WTC11 (cell line): Measurements from ENCODE around the gene NAV3. TPM values are rescaled to one million over a fixed set of nuclear protein-coding genes. Genes with fewer than 3 reads are reported as not detected.

Experiments
- ATAC-seq: fragments of 200-7000 bp; cut with Tn5 transposase; 2 replicates; pipeline ENCODE4 v1.10.0; 2021; ENCODE audit warnings: mild to moderate bottlenecking, moderate library complexity
- CTCF ChIA-PET: fragments of 300-600 bp; sonication (Branson Sonifier 250); formaldehyde crosslinking; loops from one replicate; lab custom pipeline; 2021; ENCODE audit warnings: antibody characterized with exemption; lab: Charles Lee
- POLR2A ChIA-PET: fragments of 350-600 bp; sonication (Branson Sonifier 250); formaldehyde crosslinking; loops from one replicate; lab custom pipeline; 2021; ENCODE audit warnings: antibody characterized with exemption; lab: Charles Lee
- DNase-seq: peaks from one replicate; pipeline ENCODE4 v3.0.0; 2021; ENCODE audit warnings: low spot score
- H3K27ac Mint-ChIP-seq: 2 replicates; pipeline ENCODE4 v1.8.0; 2021; ENCODE audit warnings: mixed read lengths
- H3K27me3 Mint-ChIP-seq: 2 replicates; pipeline ENCODE4 v1.8.0; 2021; ENCODE audit warnings: low read depth, mild to moderate bottlenecking, moderate library complexity, mixed read lengths
- H3K36me3 Mint-ChIP-seq: 2 replicates; pipeline ENCODE4 v1.8.0; 2021; ENCODE audit warnings: mixed read lengths
- H3K4me1 Mint-ChIP-seq: 2 replicates; pipeline ENCODE4 v1.8.0; 2022; ENCODE audit warnings: mixed read lengths
- H3K4me3 Mint-ChIP-seq: 2 replicates; pipeline ENCODE4 v1.8.0; 2021; ENCODE audit warnings: mild to moderate bottlenecking, moderate library complexity, mixed read lengths
- H3K9me3 Mint-ChIP-seq: 2 replicates; pipeline ENCODE4 v1.8.0; 2021; ENCODE audit warnings: mixed read lengths
- CREM ChIP-seq: sonication (generic); formaldehyde crosslinking; IDR thresholded peaks from 2 replicates; pipeline ENCODE4 v1.8.1; 2022; ENCODE audit warnings: mild to moderate bottlenecking, missing genetic modification reagents, moderate library complexity
- KAT7 ChIP-seq: sonication (generic); formaldehyde crosslinking; IDR thresholded peaks from 2 replicates; pipeline ENCODE4 v1.8.1; 2023; ENCODE audit warnings: missing genetic modification reagents, mild to moderate bottlenecking, borderline replicate concordance
- MAX ChIP-seq: sonication (generic); formaldehyde crosslinking; IDR thresholded peaks from 2 replicates; pipeline ENCODE4 v1.8.0; 2022; ENCODE audit warnings: mild to moderate bottlenecking, missing genetic modification reagents
- MLX ChIP-seq: sonication (generic); formaldehyde crosslinking; IDR thresholded peaks from 2 replicates; pipeline ENCODE4 v1.8.1; 2023; ENCODE audit warnings: mild to moderate bottlenecking, missing genetic modification reagents, moderate library complexity
- OVOL2 ChIP-seq: fragments of 250-450 bp; sonication (Bioruptor Pico); IDR thresholded peaks from 2 replicates; pipeline ENCODE4 v1.9.0; 2021; ENCODE audit warnings: mild to moderate bottlenecking, borderline replicate concordance
- PRDM15 ChIP-seq: sonication (generic); formaldehyde crosslinking; IDR thresholded peaks from 2 replicates; pipeline ENCODE4 v1.8.0; 2022; ENCODE audit warnings: missing genetic modification reagents
- RORB ChIP-seq: fragments of 250-450 bp; sonication (Bioruptor Pico); IDR thresholded peaks from 2 replicates; pipeline ENCODE4 v1.9.0; 2021; ENCODE audit warnings: mild to moderate bottlenecking
- SMAD3 ChIP-seq: sonication (generic); formaldehyde crosslinking; IDR thresholded peaks from 2 replicates; pipeline ENCODE4 v1.8.0; 2022; ENCODE audit warnings: missing genetic modification reagents, mild to moderate bottlenecking, borderline replicate concordance
- SOX15 ChIP-seq: fragments of 250-450 bp; sonication (Bioruptor Pico); IDR thresholded peaks from 2 replicates; pipeline ENCODE4 v1.9.0; 2021; ENCODE audit warnings: mild to moderate bottlenecking
- TCF7 ChIP-seq: sonication (generic); formaldehyde crosslinking; IDR thresholded peaks from 2 replicates; pipeline ENCODE4 v1.8.0; 2022; ENCODE audit warnings: mild to moderate bottlenecking, low read depth, missing genetic modification reagents, moderate library complexity
- ZBTB43 ChIP-seq: sonication (generic); formaldehyde crosslinking; IDR thresholded peaks from 2 replicates; pipeline ENCODE4 v1.8.1; 2023; ENCODE audit warnings: mild to moderate bottlenecking, missing genetic modification reagents
- ZNF219 ChIP-seq: sonication (generic); formaldehyde crosslinking; IDR thresholded peaks from 2 replicates; pipeline ENCODE4 v1.8.0; 2023; ENCODE audit warnings: missing genetic modification reagents, mild to moderate bottlenecking, borderline replicate concordance
- ZNF232 ChIP-seq: sonication (generic); formaldehyde crosslinking; IDR thresholded peaks from 2 replicates; pipeline ENCODE4 v1.8.0; 2022; ENCODE audit warnings: mild to moderate bottlenecking, missing genetic modification reagents
- ZNF317 ChIP-seq: sonication (generic); formaldehyde crosslinking; IDR thresholded peaks from 2 replicates; pipeline ENCODE4 v1.8.1; 2023; ENCODE audit warnings: low read depth, mild to moderate bottlenecking, moderate library complexity, missing genetic modification reagents, borderline replicate concordance
- total RNA-seq: library from RNA; stranded (reverse); gene quantifications from 3 replicates; pipeline ENCODE4 v1.2.3, GENCODE V29; 2021
- TF ChIP-seq, protein P1 (sequence below): sonication (generic); formaldehyde crosslinking; IDR thresholded peaks from 2 replicates; pipeline ENCODE4 v1.8.1; 2023; ENCODE audit warnings: mild to moderate bottlenecking, missing genetic modification reagents, borderline replicate concordance
- TF ChIP-seq, protein P2 (sequence below): sonication (generic); formaldehyde crosslinking; IDR thresholded peaks from 2 replicates; pipeline ENCODE4 v1.8.0; 2023; ENCODE audit warnings: missing genetic modification reagents, mild to moderate bottlenecking, borderline replicate concordance
- TF ChIP-seq, protein P3 (sequence below): sonication (generic); formaldehyde crosslinking; IDR thresholded peaks from 2 replicates; pipeline ENCODE4 v1.8.1; 2022; ENCODE audit warnings: missing genetic modification reagents, borderline replicate concordance

The NAV3 gene
- total RNA-seq, 1 experiment from 2014 or later: 3.3 TPM

- peaks cover 9% of the 10 kb centered on the region for H3K4me1 Mint-ChIP-seq
- ChIA-PET POLR2A (no interaction called here), CTCF (interaction anchor here (1.3 to 2.5 kb wide), 4 partner anchors 15 to 291 kb away, joined by 3 to 11 read pairs (median 4); no protein-coding TSS in a partner anchor)
- TF ChIP-seq SMAD3 (CRISPR knock-in tag): no peak
- no peak for TF ChIP-seq ZNF219 (CRISPR knock-in tag)
- no peak for TF ChIP-seq PRDM15 (CRISPR knock-in tag)
- TF ChIP-seq KAT7: no peak
- no peak for TF ChIP-seq CREM (CRISPR knock-in tag)
- no peak for TF ChIP-seq OVOL2 (CRISPR knock-in tag)
- no peak for TF ChIP-seq ZNF232 (CRISPR knock-in tag)
- TF ChIP-seq MAX (CRISPR knock-in tag): no peak
- no peak for TF ChIP-seq SOX15
- no peak for TF ChIP-seq TCF7 (CRISPR knock-in tag)
- no peak for TF ChIP-seq ZNF317 (CRISPR knock-in tag)
- TF ChIP-seq, protein P1, sequence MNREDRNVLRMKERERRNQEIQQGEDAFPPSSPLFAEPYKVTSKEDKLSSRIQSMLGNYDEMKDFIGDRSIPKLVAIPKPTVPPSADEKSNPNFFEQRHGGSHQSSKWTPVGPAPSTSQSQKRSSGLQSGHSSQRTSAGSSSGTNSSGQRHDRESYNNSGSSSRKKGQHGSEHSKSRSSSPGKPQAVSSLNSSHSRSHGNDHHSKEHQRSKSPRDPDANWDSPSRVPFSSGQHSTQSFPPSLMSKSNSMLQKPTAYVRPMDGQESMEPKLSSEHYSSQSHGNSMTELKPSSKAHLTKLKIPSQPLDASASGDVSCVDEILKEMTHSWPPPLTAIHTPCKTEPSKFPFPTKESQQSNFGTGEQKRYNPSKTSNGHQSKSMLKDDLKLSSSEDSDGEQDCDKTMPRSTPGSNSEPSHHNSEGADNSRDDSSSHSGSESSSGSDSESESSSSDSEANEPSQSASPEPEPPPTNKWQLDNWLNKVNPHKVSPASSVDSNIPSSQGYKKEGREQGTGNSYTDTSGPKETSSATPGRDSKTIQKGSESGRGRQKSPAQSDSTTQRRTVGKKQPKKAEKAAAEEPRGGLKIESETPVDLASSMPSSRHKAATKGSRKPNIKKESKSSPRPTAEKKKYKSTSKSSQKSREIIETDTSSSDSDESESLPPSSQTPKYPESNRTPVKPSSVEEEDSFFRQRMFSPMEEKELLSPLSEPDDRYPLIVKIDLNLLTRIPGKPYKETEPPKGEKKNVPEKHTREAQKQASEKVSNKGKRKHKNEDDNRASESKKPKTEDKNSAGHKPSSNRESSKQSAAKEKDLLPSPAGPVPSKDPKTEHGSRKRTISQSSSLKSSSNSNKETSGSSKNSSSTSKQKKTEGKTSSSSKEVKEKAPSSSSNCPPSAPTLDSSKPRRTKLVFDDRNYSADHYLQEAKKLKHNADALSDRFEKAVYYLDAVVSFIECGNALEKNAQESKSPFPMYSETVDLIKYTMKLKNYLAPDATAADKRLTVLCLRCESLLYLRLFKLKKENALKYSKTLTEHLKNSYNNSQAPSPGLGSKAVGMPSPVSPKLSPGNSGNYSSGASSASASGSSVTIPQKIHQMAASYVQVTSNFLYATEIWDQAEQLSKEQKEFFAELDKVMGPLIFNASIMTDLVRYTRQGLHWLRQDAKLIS (CRISPR knock-in tag): no peak
- TF ChIP-seq, protein P2, sequence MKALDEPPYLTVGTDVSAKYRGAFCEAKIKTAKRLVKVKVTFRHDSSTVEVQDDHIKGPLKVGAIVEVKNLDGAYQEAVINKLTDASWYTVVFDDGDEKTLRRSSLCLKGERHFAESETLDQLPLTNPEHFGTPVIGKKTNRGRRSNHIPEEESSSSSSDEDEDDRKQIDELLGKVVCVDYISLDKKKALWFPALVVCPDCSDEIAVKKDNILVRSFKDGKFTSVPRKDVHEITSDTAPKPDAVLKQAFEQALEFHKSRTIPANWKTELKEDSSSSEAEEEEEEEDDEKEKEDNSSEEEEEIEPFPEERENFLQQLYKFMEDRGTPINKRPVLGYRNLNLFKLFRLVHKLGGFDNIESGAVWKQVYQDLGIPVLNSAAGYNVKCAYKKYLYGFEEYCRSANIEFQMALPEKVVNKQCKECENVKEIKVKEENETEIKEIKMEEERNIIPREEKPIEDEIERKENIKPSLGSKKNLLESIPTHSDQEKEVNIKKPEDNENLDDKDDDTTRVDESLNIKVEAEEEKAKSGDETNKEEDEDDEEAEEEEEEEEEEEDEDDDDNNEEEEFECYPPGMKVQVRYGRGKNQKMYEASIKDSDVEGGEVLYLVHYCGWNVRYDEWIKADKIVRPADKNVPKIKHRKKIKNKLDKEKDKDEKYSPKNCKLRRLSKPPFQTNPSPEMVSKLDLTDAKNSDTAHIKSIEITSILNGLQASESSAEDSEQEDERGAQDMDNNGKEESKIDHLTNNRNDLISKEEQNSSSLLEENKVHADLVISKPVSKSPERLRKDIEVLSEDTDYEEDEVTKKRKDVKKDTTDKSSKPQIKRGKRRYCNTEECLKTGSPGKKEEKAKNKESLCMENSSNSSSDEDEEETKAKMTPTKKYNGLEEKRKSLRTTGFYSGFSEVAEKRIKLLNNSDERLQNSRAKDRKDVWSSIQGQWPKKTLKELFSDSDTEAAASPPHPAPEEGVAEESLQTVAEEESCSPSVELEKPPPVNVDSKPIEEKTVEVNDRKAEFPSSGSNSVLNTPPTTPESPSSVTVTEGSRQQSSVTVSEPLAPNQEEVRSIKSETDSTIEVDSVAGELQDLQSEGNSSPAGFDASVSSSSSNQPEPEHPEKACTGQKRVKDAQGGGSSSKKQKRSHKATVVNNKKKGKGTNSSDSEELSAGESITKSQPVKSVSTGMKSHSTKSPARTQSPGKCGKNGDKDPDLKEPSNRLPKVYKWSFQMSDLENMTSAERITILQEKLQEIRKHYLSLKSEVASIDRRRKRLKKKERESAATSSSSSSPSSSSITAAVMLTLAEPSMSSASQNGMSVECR (CRISPR knock-in tag): no peak
- TF ChIP-seq RORB (CRISPR knock-in tag): no peak
- TF ChIP-seq ZBTB43 (CRISPR knock-in tag): no peak
- TF ChIP-seq, protein P3, sequence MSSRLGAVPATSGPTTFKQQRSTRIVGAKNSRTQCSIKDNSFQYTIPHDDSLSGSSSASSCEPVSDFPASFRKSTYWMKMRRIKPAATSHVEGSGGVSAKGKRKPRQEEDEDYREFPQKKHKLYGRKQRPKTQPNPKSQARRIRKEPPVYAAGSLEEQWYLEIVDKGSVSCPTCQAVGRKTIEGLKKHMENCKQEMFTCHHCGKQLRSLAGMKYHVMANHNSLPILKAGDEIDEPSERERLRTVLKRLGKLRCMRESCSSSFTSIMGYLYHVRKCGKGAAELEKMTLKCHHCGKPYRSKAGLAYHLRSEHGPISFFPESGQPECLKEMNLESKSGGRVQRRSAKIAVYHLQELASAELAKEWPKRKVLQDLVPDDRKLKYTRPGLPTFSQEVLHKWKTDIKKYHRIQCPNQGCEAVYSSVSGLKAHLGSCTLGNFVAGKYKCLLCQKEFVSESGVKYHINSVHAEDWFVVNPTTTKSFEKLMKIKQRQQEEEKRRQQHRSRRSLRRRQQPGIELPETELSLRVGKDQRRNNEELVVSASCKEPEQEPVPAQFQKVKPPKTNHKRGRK (CRISPR knock-in tag): no peak
- no peak for TF ChIP-seq MLX
- DNase-seq (no peak), ATAC-seq (no peak)
- no peaks in the 10 kb centered on the region for H3K27me3 Mint-ChIP-seq
- no peaks in the 10 kb centered on the region for H3K9me3 Mint-ChIP-seq
- H3K27ac Mint-ChIP-seq: 0 out of 2 replicates have a peak overlapping the region, but pooled peaks have one; percentile 32
- H3K4me3 Mint-ChIP-seq: no peak overlapping the region
- H3K36me3 Mint-ChIP-seq: no peaks in the 10 kb centered on the region
Measured at GRCh38 chr12:78179346-78179745, 348.7 kb downstream of the NAV3 start.
